ENCODE results near the gene SRM. TPM values are rescaled to one million over a fixed set of nuclear protein-coding genes. Genes with fewer than 3 reads are reported as not detected.
"Not testable (repeated sequence)": the region's sequence is repeated elsewhere in the genome, so short reads cannot be mapped to it uniquely, and the experiment has no call there.

Gene SRM
- total RNA-seq, 1 donor = 21.0 TPM

DNA sequence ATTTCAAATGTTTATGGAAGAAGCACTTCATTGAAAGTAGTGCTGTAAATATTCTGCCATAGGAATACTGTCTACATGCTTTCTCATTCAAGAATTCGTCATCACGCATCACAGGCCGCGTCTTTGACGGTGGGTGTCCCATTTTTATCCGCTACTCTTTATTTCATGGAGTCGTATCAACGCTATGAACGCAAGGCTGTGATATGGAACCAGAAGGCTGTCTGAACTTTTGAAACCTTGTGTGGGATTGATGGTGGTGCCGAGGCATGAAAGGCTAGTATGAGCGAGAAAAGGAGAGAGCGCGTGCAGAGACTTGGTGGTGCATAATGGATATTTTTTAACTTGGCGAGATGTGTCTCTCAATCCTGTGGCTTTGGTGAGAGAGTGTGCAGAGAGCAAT lies 36.6 kb downstream of the SRM start:
- TF ChIP-seq, protein P1, sequence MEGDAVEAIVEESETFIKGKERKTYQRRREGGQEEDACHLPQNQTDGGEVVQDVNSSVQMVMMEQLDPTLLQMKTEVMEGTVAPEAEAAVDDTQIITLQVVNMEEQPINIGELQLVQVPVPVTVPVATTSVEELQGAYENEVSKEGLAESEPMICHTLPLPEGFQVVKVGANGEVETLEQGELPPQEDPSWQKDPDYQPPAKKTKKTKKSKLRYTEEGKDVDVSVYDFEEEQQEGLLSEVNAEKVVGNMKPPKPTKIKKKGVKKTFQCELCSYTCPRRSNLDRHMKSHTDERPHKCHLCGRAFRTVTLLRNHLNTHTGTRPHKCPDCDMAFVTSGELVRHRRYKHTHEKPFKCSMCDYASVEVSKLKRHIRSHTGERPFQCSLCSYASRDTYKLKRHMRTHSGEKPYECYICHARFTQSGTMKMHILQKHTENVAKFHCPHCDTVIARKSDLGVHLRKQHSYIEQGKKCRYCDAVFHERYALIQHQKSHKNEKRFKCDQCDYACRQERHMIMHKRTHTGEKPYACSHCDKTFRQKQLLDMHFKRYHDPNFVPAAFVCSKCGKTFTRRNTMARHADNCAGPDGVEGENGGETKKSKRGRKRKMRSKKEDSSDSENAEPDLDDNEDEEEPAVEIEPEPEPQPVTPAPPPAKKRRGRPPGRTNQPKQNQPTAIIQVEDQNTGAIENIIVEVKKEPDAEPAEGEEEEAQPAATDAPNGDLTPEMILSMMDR (IDR thresholded peaks at IDR 0.05; ENCODE audit: extremely low read depth, low read depth, low read length) = no peak
- Histone ChIP-seq H4K20me1 (ENCODE audit: insufficient read depth, low read length) (peaks cover 33% of the 10 kb centered on the region), H3K4me2 (ENCODE audit: insufficient read depth, low read length) (no peak overlapping the region), H2AFZ (ENCODE audit: low read length) (no peak overlapping the region), H3K4me3 (ENCODE audit: insufficient read depth, low read length) (no peak overlapping the region), H3K27ac (ENCODE audit: low read depth, low read length) (no peak overlapping the region), H3K27me3 (ENCODE audit: insufficient read depth, low read length) (no peaks in the 10 kb centered on the region), H3K36me3 (ENCODE audit: insufficient read depth, low read length) (peaks cover 85% of the 10 kb centered on the region), H3K9me3 (ENCODE audit: low read depth, low read length) (no peaks in the 10 kb centered on the region), H3K79me2 (ENCODE audit: insufficient read depth, low read length) (peaks cover 11% of the 10 kb centered on the region), H3K4me1 (ENCODE audit: insufficient read depth, low read length) (no peaks in the 10 kb centered on the region)
- no peak for DNase-seq (ENCODE audit: insufficient read length, low spot score, missing footprints)

DNA sequence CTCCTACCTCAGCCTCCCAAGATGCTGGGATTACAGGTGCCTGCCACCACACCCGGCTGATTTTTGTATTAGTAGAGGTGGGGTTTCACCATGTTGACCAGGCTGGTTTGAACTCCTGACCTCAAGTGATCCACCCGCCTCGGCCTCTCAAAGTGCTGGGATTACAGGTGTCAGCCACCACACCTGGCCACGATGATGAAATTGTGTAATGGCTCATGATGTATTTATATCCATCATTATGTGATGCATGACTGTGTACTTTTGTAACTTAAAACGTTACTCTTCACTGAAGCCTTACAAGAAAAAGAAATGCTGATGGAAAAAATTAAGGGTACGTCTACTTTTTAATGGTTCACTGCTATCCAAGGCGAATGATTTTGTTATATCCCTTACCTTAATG lies 39.8 kb downstream of the SRM start:
- H3K4me3 ChIP-seq (ENCODE audit: insufficient read depth, low read length) = no peak overlapping the region
- no peak overlapping the region for H2AFZ ChIP-seq (ENCODE audit: low read length)
- H3K4me1 ChIP-seq (ENCODE audit: insufficient read depth, low read length) = no peaks in the 10 kb centered on the region
- no peak overlapping the region for H3K27ac ChIP-seq (ENCODE audit: low read depth, low read length)
- H3K36me3 ChIP-seq (ENCODE audit: insufficient read depth, low read length) = peaks cover 83% of the 10 kb centered on the region
- H3K79me2 ChIP-seq (ENCODE audit: insufficient read depth, low read length) = peaks cover 32% of the 10 kb centered on the region
- no peaks in the 10 kb centered on the region for H3K9me3 ChIP-seq (ENCODE audit: low read depth, low read length)
- TF ChIP-seq, protein P1 (IDR thresholded peaks at IDR 0.05; ENCODE audit: extremely low read depth, low read depth, low read length) = no peak
- no peak for DNase-seq (ENCODE audit: insufficient read length, low spot score, missing footprints)
- H3K4me2 ChIP-seq (ENCODE audit: insufficient read depth, low read length) = no peak overlapping the region
- H3K27me3 ChIP-seq (ENCODE audit: insufficient read depth, low read length) = no peaks in the 10 kb centered on the region
- peaks cover 34% of the 10 kb centered on the region for H4K20me1 ChIP-seq (ENCODE audit: insufficient read depth, low read length)

DNA sequence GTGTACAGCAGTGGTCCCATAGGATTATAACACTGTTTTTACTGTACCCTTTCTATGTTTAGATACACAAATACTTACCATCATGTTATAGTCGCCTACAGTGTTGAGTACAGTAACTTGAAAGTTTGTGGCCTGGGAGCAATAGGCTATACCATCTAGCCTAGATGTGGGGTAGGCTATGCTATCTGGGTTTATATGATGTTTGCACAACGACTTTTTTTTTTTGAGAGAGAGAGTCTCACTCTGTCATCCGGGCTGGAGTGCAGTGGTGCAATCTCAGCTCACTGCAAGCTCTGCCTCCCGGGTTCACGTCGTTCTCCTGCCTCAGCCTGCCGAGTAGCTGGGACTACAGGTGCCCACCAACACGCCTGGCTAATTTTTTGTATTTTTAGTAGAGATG lies 40.5 kb downstream of the SRM start:
- not testable (repeated sequence) for H2AFZ ChIP-seq (ENCODE audit: low read length); H3K4me3 ChIP-seq (ENCODE audit: insufficient read depth, low read length); H3K9me3 ChIP-seq (ENCODE audit: low read depth, low read length); DNase-seq (ENCODE audit: insufficient read length, low spot score, missing footprints); H3K4me1 ChIP-seq (ENCODE audit: insufficient read depth, low read length); H3K27me3 ChIP-seq (ENCODE audit: insufficient read depth, low read length); H3K27ac ChIP-seq (ENCODE audit: low read depth, low read length); H3K4me2 ChIP-seq (ENCODE audit: insufficient read depth, low read length)
- peaks cover 38% of the 10 kb centered on the region for H3K79me2 ChIP-seq (ENCODE audit: insufficient read depth, low read length)
- peaks cover 86% of the 10 kb centered on the region for H3K36me3 ChIP-seq (ENCODE audit: insufficient read depth, low read length)
- peaks cover 40% of the 10 kb centered on the region for H4K20me1 ChIP-seq (ENCODE audit: insufficient read depth, low read length)

DNA sequence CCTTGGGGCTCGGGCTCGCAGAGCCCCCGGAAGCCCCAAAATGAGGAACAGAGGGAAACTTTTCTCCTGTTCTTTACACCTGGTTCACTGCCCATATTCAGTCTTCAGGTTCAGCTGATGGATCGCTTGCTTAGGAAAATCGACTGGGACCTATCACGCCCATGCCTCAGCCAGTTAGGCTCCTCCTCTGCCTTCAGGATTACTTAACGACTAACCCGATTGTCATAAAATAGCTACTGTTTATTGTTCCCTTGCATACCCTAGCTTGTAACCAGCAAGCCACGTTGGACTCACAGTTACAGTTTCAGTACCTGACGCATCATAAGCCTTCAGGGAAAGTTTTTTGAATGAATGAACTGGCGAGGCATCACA lies 46.7 kb downstream of the SRM start:
- Histone ChIP-seq H3K4me1 (ENCODE audit: insufficient read depth, low read length) (peaks cover 14% of the 10 kb centered on the region), H3K36me3 (ENCODE audit: insufficient read depth, low read length) (peaks cover 40% of the 10 kb centered on the region), H3K4me2 (ENCODE audit: insufficient read depth, low read length) (peak overlapping the region; percentile 87), H3K9me3 (ENCODE audit: low read depth, low read length) (no peaks in the 10 kb centered on the region), H3K79me2 (ENCODE audit: insufficient read depth, low read length) (peaks cover 45% of the 10 kb centered on the region), H3K27ac (ENCODE audit: low read depth, low read length) (peak overlapping the region; percentile 100), H2AFZ (ENCODE audit: low read length) (no peak overlapping the region), H3K27me3 (ENCODE audit: insufficient read depth, low read length) (no peaks in the 10 kb centered on the region), H4K20me1 (ENCODE audit: insufficient read depth, low read length) (peaks cover 33% of the 10 kb centered on the region), H3K4me3 (ENCODE audit: insufficient read depth, low read length) (peak overlapping the region; percentile 99)
- no peak for DNase-seq (ENCODE audit: insufficient read length, low spot score, missing footprints)
- TF ChIP-seq, protein P1 (IDR thresholded peaks at IDR 0.05; ENCODE audit: extremely low read depth, low read depth, low read length) = no peak

Data from osteoblast (primary cell).